ENCODE measurements around the gene HSD17B11. TPM values are rescaled to one million over a fixed set of nuclear protein-coding genes. Genes with fewer than 3 reads are reported as not detected.
"Not testable (repeated sequence)": the region's sequence is repeated elsewhere in the genome, so short reads cannot be mapped to it uniquely, and the experiment has no call there.

The HSD17B11 gene
- total RNA-seq, 1 donor from 2014 or later, result 95.6 TPM

DNA sequence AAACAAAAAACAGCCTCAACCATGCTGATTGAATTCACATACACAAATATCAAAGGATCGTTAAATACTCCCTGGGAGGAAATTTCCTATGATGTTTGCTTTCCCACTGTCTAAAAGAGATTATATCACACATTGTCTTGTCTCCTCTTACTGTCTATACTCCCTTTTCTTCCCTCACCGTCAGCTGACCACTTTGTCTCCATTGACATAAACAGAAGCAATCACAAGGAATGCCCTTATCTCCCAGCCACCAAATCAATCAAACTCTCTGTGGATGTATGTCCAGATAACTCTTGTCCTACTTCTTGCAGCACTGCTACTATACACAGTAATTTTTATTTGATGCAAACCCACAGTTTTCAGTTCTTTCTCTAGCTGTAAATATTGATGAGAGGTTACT is 19.2 kb upstream of the HSD17B11 start:
- Histone ChIP-seq H3K27ac (no peak overlapping the region), H3K4me1 (no peaks in the 10 kb centered on the region), H3K36me3 (no peaks in the 10 kb centered on the region), H3K4me3 (no peak overlapping the region), H3K27me3 (no peaks in the 10 kb centered on the region), H3K9me3 (no peaks in the 10 kb centered on the region)
- no peak for ATAC-seq
- intact Hi-C loops (cut with DNase I), result no loop called here
- TF ChIP-seq, protein P1, sequence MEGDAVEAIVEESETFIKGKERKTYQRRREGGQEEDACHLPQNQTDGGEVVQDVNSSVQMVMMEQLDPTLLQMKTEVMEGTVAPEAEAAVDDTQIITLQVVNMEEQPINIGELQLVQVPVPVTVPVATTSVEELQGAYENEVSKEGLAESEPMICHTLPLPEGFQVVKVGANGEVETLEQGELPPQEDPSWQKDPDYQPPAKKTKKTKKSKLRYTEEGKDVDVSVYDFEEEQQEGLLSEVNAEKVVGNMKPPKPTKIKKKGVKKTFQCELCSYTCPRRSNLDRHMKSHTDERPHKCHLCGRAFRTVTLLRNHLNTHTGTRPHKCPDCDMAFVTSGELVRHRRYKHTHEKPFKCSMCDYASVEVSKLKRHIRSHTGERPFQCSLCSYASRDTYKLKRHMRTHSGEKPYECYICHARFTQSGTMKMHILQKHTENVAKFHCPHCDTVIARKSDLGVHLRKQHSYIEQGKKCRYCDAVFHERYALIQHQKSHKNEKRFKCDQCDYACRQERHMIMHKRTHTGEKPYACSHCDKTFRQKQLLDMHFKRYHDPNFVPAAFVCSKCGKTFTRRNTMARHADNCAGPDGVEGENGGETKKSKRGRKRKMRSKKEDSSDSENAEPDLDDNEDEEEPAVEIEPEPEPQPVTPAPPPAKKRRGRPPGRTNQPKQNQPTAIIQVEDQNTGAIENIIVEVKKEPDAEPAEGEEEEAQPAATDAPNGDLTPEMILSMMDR (IDR thresholded peaks at IDR 0.05), result no peak
- no peak for DNase-seq

DNA sequence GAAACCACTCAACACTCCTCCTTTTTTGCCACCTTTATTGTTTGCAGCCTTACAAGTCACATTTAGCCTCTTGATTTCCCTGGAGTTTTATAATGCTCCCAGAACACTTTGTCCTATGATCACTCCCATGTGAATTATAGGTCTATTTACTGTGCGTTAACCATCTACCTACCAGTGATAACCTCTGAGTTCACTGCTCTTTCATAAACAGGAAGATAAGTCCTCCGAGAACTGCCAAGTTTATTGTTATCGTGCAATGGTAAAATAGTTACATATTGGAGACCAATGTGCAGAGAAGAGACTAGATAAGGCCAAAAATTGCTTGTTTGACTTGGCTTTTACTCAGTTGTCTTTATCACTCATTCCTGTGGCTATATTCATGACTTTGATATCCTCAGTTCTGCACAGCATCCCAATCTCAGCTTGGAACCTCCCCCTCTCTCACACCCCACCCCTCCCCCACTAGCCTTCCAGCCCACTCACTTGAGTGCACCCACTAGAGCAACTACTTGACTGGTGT is 18.5 kb upstream of the HSD17B11 start:
- Histone ChIP-seq H3K4me3 (no peak overlapping the region), H3K9me3 (no peaks in the 10 kb centered on the region), H3K27me3 (no peaks in the 10 kb centered on the region), H3K36me3 (no peaks in the 10 kb centered on the region), H3K27ac (no peak overlapping the region), H3K4me1 (no peaks in the 10 kb centered on the region)
- ATAC-seq (no peak), DNase-seq (no peak)
- intact Hi-C loops (cut with DNase I), result no loop called here
- TF ChIP-seq, protein P1 (IDR thresholded peaks at IDR 0.05), result no peak

DNA sequence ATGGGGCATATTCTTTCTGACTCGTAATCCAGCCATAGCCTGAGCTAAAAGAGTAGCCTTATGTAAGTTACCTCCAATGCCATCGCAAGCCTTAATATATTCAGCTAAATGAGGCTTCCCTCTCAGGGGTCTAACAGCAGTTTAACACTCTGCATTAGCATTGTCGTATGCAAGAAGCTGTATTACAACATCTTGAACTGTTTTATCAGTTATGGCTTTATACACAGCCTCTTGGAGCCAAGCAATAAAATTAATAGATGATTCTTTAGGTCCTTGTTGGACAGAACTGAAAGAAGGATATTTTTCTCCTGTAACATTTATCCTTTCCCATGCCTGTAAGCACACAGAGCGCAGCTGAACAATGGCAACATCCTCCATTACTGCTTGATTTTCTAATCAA is 15.9 kb upstream of the HSD17B11 start:
- H3K27me3 ChIP-seq; H3K4me1 ChIP-seq; H3K36me3 ChIP-seq; ATAC-seq; H3K9me3 ChIP-seq; H3K27ac ChIP-seq; H3K4me3 ChIP-seq; intact Hi-C loops (cut with DNase I); DNase-seq: not testable (repeated sequence)

DNA sequence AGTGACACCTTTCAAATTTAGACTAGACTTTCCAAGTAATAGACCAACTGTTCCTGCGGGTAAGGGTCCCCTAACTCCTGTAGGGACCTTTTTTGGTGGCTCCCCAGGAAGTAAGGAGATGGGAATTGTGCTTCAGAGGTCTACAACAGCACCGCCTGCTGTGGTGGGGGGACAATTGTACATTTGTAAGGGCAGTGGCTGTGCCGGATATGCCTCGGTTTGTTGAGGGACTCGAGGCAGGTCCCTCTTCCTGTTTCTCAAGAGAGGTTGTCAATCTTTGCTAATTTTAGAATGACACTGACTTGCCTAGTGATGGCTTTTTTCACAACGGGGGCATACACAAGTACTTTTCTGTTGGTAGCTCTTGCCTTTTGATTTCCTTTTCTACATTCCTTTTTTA is 15.5 kb upstream of the HSD17B11 start:
- Histone ChIP-seq H3K4me3 (no peak overlapping the region), H3K36me3 (no peaks in the 10 kb centered on the region), H3K27ac (no peak overlapping the region), H3K9me3 (no peaks in the 10 kb centered on the region), H3K27me3 (no peaks in the 10 kb centered on the region), H3K4me1 (no peaks in the 10 kb centered on the region)
- intact Hi-C loops (cut with DNase I), result no loop called here
- DNase-seq, result no peak
- TF ChIP-seq, protein P1 (IDR thresholded peaks at IDR 0.05), result no peak
- ATAC-seq, result no peak

DNA sequence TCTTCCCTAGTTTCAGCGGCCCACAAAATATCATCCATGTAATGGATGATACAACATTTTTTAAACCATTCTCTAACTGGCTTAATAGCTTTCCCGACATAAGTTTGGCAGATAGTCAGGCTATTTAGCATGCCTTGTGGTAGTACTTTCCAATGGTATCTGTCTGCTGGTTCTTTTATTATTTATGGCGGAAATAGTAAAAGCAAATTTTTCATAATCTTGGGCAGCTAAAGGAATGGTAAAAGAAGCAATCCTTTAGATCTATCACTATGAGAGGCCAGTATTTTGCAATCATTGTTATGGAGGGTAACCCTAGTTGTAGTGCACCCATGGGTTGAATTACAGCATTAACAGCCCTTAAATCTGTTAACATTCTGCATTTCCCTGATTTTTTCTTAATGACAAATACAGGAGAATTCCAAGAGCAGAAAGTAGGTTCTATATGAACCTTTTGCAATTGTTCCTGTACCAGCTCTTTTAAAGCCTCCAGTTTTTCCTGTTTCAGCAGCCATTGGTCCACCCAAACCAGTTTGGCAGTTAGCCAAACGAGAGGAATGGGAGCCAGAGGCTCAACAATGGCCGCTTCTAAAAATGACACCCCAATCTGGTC is 14.3 kb upstream of the HSD17B11 start:
- no peak overlapping the region for H3K27ac ChIP-seq
- H3K9me3 ChIP-seq, result no peaks in the 10 kb centered on the region
- intact Hi-C loops (cut with DNase I), result no loop called here
- DNase-seq (no peak), ATAC-seq (no peak)
- no peak overlapping the region for H3K4me3 ChIP-seq
- H3K36me3 ChIP-seq, result no peaks in the 10 kb centered on the region
- H3K4me1 ChIP-seq, result no peaks in the 10 kb centered on the region
- TF ChIP-seq, protein P1 (IDR thresholded peaks at IDR 0.05), result no peak
- no peaks in the 10 kb centered on the region for H3K27me3 ChIP-seq

DNA sequence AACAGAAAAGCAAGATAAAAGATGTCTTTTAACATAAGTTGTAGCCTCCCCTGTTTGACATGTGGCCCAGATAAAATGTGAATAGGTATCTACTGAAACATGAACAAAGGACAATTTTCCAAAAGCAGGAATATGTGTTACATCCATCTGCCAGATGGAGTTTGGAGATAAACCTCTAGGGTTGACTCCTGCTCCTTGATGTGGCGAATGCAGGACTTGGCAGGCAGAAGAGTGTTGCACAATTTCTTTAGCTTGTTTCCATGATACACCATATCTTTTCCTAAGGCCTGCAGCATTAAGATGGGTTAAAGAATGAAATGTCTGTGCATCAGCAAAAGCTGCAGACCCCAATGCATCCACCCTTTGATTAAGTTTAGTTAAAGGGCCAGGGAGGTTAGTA is 12.7 kb upstream of the HSD17B11 start:
- H3K27ac ChIP-seq; DNase-seq; H3K4me3 ChIP-seq; H3K4me1 ChIP-seq; H3K27me3 ChIP-seq; H3K36me3 ChIP-seq; H3K9me3 ChIP-seq; intact Hi-C loops (cut with DNase I); ATAC-seq: not testable (repeated sequence)

DNA sequence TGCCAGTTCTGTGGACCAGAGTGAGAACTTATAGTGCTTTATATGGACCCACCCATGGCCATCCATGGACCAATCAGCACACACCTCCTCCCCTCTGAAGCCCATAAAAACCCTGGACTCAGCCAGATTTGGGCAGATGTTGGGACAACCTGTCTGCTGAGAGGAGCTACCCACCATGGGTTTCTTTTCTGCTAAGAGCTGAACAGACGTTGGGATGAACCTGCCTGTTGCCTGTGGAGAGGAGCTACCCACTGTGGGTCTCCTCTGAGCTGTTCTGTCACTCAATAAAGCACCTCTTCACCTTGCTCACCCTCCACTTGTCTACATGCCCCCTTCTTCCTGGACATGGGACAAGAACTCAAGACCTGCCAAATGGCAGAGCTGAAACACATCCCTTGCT is 9.0 kb upstream of the HSD17B11 start:
- no peaks in the 10 kb centered on the region for H3K4me1 ChIP-seq
- ATAC-seq (no peak), DNase-seq (no peak)
- H3K27ac ChIP-seq, result no peak overlapping the region
- H3K36me3 ChIP-seq, result no peaks in the 10 kb centered on the region
- TF ChIP-seq, protein P1 (IDR thresholded peaks at IDR 0.05), result no peak
- intact Hi-C loops (cut with DNase I), result no loop called here
- no peak overlapping the region for H3K4me3 ChIP-seq
- no peaks in the 10 kb centered on the region for H3K9me3 ChIP-seq
- no peaks in the 10 kb centered on the region for H3K27me3 ChIP-seq

Data from upper lobe of right lung (tissue), 1 donor.